IPS-NIHi7 (cell line): Measurements from ENCODE around the gene FIZ1.

ENCODE experiments used
- DNase-seq: peaks from one replicate; pipeline ENCODE4 v3.0.0; 2012; ENCODE audit warnings: mixed read lengths; ENCODE audit errors: extremely low spot score

Gene FIZ1

GRCh38 chr19:55613930-55614710, 14.8 kb upstream of the FIZ1 start:
- no peak for DNase-seq

DNA sequence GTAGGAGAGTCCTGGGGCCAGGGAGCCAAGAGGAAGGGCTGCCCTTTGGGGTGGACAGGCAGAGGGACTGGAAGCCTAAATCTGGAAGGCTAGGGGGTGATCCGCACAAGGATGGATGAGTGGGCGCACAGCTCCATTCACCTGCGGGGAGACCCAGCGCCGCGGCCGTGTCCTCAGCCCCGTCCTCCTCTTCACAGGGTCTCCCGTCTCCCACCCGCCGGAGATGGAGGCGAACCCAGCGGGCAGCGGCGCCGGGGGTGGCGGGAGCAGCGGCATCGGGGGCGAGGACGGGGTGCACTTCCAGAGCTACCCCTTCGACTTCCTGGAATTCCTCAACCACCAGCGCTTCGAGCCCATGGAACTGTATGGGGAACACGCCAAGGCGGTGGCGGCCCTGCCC, 14.1 kb upstream of the FIZ1 start:
- no peak for DNase-seq

- no peak for DNase-seq
These were observed 12.8 kb upstream of the FIZ1 start for GRCh38 chr19:55611983-55612645.

DNA sequence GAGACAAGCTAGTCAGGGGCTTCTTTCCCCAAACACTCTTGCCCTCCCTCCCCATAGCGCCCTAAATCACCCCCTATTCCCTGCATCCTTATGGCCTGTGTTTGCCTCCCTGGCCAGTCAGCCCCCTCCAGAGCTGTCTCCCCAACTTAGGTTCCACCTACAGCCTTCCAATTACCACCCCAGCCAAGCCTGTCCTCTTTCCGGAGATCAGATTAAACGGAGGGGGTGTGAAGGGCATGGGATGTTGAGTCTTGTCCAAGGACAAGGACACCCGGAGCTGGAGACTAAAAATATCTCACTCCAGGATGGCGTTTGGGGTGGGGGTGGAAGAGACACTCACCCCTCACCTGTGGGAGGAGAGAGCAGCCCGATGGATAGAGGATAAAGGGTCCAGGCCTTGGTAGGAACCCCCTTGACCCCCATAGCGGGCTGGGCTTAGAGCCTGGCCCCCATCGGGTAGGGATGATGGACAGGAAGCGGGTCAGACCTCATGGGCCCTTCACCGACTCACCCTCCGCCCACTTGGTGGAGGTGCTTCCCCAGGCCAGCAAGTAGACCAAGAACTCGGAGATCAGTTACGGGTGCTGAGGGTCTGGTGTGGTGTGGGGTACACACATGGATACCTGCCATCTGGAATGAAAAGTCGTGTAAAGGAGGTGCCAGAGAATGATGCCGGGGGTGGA, 12.1 kb upstream of the FIZ1 start:
- DNase-seq = no peak

- DNase-seq = no peak
These were observed 10.0 kb upstream of the FIZ1 start for GRCh38 chr19:55609326-55609725.

- DNase-seq = no peak
These were observed 7.5 kb upstream of the FIZ1 start for GRCh38 chr19:55606817-55607216.

GRCh38 chr19:55606471-55606787, 7.1 kb upstream of the FIZ1 start:
- no peak for DNase-seq

DNA sequence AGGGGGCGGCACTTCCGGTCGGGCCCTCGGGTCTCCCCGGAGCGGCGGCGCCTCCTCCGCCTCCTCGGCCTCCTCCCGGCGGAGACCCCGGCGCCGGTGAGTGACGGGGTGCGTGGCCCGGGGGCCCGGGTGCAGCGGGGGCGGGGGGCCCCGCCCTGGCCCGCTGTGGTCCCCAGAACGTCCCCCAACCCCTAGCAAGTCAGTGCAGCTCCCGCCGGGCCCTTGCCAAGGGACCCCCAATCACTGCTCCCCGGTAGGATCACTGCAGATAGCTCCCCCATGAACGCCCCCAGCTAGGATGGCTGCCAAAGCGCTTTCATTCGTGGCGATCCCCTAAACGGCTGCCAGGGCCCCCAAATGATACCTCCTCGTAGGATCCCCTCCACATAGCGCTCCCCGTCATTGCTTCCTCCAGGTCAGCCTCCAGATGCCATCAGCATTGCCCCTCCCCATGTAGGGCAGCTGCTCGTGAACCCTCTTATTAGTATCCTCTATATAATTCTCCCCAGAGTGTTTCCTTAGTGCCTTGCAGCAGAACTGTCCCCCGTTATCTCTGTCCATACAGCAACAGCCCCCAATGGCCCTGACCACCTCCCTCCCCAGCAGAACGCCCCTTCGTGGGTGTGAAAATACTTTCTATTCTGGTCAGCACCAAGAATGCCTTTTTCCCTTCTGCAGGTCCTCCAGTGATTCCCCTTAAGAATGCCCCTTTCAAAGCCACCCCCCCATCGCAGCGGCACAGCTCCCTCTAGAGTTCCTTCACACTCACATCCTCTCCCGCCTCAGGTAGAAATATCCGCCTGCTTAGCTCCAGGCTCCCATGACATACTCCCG, 6.5 kb upstream of the FIZ1 start, which contains the start of gene ZNF865:
Gene ZNF865, plus strand, starts transcription at position 11 of the 834 bp plus-strand sequence. CDS start 7,972 bp downstream, outside the sequence.
- peak; percentile 87 for DNase-seq

GRCh38 chr19:55605207-55605636, 5.9 kb upstream of the FIZ1 start:
- peak; percentile 90 for DNase-seq

DNA sequence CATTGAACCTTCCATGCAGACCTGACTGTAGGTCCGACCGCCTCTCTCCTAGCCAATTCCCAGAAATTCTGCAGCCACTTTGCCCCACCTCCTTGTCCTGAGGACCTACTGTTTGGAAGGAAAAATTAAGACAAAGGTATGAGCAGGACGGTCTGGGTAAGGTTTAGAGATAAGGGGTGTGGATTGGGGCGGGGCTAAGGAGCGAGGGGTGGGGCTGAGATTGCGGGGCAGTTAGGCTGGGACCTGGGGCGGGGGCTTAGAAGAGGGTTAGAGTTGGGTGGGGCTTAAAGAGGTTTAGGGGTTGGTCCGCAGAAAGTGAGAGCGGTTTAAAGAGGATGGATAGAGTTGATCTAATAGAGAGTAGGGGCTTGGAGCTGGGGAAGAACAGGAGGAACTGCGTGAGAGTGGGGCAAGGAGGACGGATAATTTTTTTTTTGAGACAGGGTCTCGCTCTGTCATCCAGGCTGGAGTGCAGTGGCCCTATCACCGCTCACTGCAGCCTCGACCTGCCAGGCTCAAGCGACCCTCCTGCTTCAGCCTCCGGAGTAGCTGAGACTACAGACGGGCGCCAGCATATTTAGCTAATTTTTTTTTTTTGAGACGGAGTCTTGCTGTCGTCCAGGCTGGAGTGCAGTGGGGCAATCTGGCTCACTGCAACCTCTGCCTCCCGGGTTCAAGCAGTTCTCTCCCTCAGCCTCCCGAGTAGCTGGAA, 4.4 kb upstream of the FIZ1 start:
- peak; percentile 45 for DNase-seq

- no peak for DNase-seq
These were observed 3.8 kb upstream of the FIZ1 start for GRCh38 chr19:55603115-55603514.

- no peak for DNase-seq
These were observed 3.0 kb upstream of the FIZ1 start for GRCh38 chr19:55602104-55603001.

DNA sequence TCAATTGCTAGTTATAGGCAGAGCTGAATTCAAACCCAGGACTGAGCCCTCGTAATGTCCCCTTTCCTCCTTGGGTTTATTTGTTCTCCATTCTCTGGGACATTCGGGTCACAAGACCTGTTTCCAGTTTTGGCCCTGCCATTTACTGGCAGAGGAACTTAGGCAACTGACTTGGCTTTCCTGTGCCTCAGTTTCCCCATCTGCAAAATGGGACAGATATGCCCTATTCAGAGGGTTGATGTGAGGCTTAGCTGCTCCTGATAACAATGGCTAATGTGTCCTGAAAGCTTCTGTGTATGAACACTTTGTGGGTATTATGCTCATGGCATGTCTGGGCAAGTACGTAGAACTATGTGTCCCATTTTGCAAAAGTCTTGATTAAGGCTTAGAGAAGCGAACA, 1.8 kb upstream of the FIZ1 start:
- DNase-seq = no peak

GRCh38 chr19:55600662-55601028, 1.3 kb upstream of the FIZ1 start:
- no peak for DNase-seq

GRCh38 chr19:55599842-55600661, 735 bp upstream of the FIZ1 start, which contains the start of gene ZNF524:
TSS of gene ZNF524 (plus strand) at chr19:55600288. CDS start at chr19:55602113, 1,825 bp downstream.
- peak; percentile 68 for DNase-seq

DNA sequence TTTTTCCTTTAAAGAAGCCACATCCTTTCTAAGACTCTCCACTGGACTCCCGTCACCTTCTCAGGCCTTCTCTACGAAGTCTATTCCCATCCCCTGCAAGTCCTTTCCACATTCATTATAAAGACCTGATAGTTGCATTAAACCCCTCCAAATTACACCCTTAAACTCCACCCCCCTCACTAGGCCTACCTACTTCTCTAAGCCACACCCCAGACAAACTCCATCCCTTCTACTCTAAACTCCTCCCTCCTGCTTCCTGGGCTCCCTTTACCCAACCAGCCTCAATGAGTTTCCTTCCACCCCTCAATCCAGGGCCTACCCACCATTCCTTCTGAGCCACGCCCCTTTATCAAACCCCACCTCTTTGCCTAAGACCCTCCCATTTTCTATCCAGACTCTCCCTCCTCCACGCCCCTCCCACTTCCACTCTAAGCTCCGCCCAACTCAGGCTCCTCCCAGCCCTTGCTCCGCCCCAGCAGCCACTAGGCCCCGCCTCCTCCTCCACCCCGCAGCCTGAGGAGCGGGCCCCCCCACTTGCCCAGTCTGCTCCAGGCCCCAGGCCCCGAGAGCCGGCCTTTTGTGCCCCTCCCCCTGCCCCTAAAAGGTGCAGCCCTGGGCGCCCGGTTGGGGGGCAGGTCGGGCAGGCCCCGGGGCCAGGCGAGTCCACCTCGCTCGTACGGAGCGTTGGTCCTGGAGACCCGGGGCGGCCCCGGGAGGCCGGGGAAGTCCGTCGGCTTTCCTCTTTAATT, 424 bp downstream of the FIZ1 start:
- DNase-seq = peak; percentile 81

- peak; percentile 16 for DNase-seq
These were observed 1.3 kb downstream of the FIZ1 start for GRCh38 chr19:55598034-55598433.

DNA sequence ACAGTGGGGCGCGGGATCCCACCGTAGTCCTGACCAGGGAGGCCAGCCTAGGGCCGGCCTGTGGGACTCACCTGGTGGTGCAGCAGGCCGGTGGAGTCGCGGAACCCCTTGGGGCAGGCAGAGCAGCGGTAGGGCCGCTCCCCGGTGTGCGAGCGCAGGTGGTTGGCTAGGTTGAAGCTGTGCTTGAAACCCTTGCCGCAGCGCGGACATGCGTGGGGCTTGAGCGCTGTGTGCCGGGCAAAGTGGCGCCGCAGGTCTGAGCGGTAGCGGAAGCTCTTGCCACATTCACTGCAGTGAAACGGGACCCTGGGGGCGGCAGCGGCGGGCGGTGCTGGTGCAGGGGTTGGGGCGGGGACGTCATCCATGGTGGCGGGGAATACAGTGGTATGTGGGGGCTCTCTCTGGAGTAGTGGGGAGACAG, 1.8 kb downstream of the FIZ1 start:
- no peak for DNase-seq
